SK-N-MC (cell line): ENCODE data around the gene KIF1A.

Experiments
- DNase-seq: peaks from one replicate; pipeline ENCODE4 v3.0.0-alpha.2; 2011; ENCODE audit warnings: low read depth, low spot score
- H3K27ac ChIP-seq: fragments of 200-600 bp; sonication (generic); 2 replicates; pipeline ENCODE4 v1.5.1; 2016; ENCODE audit warnings: mixed run types
- H3K36me3 ChIP-seq: fragments of 200-600 bp; sonication (generic); 2 replicates; pipeline ENCODE4 v1.6.1; 2017; ENCODE audit warnings: antibody characterized with exemption, low read length, mixed read lengths; ENCODE audit not compliant: insufficient read depth
- H3K4me3 ChIP-seq: fragments of 200-600 bp; sonication (generic); 2 replicates; pipeline ENCODE4 v1.5.1; 2016
- H3K9ac ChIP-seq: fragments of 200-600 bp; sonication (generic); 2 replicates; pipeline ENCODE4 v1.8.0; 2017; ENCODE audit warnings: mixed run types, mixed read lengths; ENCODE audit not compliant: insufficient read length
- H3K9me3 ChIP-seq: fragments of 200-600 bp; sonication (generic); 2 replicates; pipeline ENCODE4 v1.6.1; 2017; ENCODE audit warnings: low read depth, mild to moderate bottlenecking, antibody characterized with exemption, low read length, moderate library complexity, mixed read lengths
- EZH2 ChIP-seq: fragments of 200-600 bp; sonication (generic); IDR thresholded peaks from one replicate; pipeline ENCODE4 v1.6.1; 2017; ENCODE audit warnings: antibody characterized with exemption
- FOXP2 ChIP-seq: optimal IDR thresholded peaks from 2 replicates; pipeline ENCODE3; 2011; ENCODE audit warnings: mild to moderate bottlenecking, moderate library complexity; ENCODE audit not compliant: insufficient read depth; ENCODE audit errors: extremely low read length, control extremely low read depth
- POLR2AphosphoS5 ChIP-seq: IDR thresholded peaks from 2 replicates; pipeline ENCODE4 v1.6.1; 2012; ENCODE audit warnings: mild to moderate bottlenecking, low read depth, low read length, borderline replicate concordance

Gene KIF1A

DNA sequence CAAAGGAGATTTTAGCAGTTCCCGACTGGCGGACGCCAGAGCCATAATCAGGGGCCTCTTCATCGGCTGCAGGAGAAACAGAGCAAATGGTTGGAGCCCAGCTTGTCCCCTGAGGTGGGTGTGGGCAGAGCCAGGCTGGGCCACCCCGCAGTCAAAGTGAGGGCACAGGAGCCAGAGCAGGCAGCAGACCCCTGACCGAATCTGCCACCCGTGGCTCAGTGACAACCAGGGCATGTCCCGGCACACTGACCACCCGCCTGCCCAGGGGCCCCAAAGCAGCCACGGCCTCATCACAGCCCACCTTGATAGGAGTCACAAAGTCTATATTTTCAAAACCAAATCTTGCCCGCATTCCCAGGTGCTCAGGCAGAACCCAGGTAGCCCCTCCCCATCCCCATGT lies 72.8 kb downstream of the KIF1A start:
- Histone ChIP-seq H3K36me3 (no peaks in the 10 kb centered on the region), H3K27ac (no peak overlapping the region), H3K4me3 (no peak overlapping the region), H3K9ac (no peak overlapping the region), H3K9me3 (no peaks in the 10 kb centered on the region)
- TF ChIP-seq POLR2AphosphoS5 = no peak
- no peak for DNase-seq

- TF ChIP-seq POLR2AphosphoS5 (no peak), EZH2 (no peak), FOXP2 (no peak)
- H3K27ac ChIP-seq = no peak overlapping the region
- no peak overlapping the region for H3K9ac ChIP-seq
- no peak for DNase-seq
- H3K36me3 ChIP-seq = no peaks in the 10 kb centered on the region
- no peak overlapping the region for H3K4me3 ChIP-seq
- H3K9me3 ChIP-seq = no peaks in the 10 kb centered on the region
Observed at GRCh38 chr2:240746671-240747070, 73.3 kb downstream of the KIF1A start.

GRCh38 chr2:240745962-240746361 lies 74.1 kb downstream of the KIF1A start:
- no peak for TF ChIP-seq POLR2AphosphoS5
- TF ChIP-seq EZH2 = no peak
- no peak for TF ChIP-seq FOXP2
- no peak for DNase-seq
- H3K9ac ChIP-seq = no peak overlapping the region
- no peaks in the 10 kb centered on the region for H3K9me3 ChIP-seq
- no peak overlapping the region for H3K4me3 ChIP-seq
- H3K36me3 ChIP-seq = no peaks in the 10 kb centered on the region
- no peak overlapping the region for H3K27ac ChIP-seq

GRCh38 chr2:240745456-240745855 lies 74.6 kb downstream of the KIF1A start:
- Histone ChIP-seq H3K9ac (no peak overlapping the region), H3K9me3 (no peaks in the 10 kb centered on the region), H3K36me3 (no peaks in the 10 kb centered on the region), H3K27ac (no peak overlapping the region), H3K4me3 (no peak overlapping the region)
- TF ChIP-seq POLR2AphosphoS5 (no peak), EZH2 (no peak), FOXP2 (no peak)
- DNase-seq = no peak

DNA sequence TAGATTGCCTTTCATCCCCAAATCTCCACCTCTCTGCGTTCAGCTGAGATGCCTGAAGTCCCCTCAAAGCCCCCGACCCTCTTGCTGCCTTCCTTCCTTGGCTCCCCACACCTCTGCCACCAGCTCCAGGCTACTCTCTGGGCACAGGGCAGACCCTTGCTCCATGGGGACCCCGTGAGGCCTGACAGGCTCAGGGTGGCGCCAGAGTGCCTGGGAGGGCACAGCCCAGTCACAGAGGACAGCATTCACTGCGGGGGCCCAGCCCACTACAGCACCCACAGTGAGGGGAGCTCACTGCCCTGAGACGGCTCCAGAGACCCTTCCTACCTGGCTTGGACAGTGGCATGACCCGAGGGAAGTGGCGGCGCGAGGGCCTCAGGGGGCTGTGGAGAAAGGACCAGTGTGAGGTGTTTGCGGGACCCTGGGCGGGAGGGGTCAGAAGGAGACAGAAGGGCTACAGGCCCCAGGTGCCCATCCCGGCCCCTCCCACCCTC lies 77.4 kb downstream of the KIF1A start:
- Histone ChIP-seq H3K27ac (no peak overlapping the region), H3K9ac (no peak overlapping the region), H3K4me3 (no peak overlapping the region), H3K9me3 (no peaks in the 10 kb centered on the region), H3K36me3 (no peaks in the 10 kb centered on the region)
- TF ChIP-seq FOXP2 (no peak), POLR2AphosphoS5 (no peak), EZH2 (no peak)
- no peak for DNase-seq

DNA sequence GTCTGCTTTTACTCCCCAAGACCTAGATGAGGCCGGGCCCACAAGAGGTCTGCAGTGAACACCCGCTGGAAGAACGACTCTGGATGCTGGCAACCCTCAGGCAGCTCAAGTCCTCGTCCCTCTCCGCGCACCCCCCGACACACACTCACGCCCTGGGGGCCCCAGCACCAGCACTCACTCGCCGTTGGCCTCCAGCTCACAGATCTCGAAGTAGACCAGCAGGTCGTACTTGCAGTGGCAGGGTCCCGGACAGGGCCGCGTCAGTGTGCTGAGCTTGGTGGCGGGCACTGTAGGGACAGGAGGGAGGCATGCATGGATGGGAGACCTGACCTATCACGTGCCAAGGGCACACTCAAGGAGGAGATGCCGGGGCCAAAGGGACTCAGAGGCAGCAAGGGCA lies 78.9 kb downstream of the KIF1A start:
- Histone ChIP-seq H3K27ac (no peak overlapping the region), H3K9ac (no peak overlapping the region), H3K4me3 (no peak overlapping the region), H3K9me3 (no peaks in the 10 kb centered on the region), H3K36me3 (no peaks in the 10 kb centered on the region)
- TF ChIP-seq EZH2 (no peak), POLR2AphosphoS5 (no peak), FOXP2 (no peak)
- no peak for DNase-seq

DNA sequence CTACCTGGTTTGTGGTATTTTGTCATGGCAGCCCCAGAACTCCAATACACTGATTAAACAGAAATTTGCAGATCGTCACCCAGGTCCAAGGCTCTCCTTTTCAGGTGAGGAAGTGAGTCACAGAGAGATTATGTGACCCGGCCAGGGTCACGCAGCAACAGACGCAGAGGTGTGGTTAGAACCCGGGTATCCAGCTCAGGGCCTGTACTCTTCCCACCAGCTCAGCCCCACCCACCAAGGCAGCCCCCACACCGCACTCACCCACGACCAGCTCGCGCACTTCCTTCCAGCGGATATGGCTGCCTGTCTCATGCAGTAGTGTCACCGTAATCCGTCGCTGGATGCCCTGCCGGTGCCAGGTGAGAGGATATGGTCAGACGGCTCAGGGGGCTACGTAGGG lies 80.2 kb downstream of the KIF1A start:
- no peak overlapping the region for H3K4me3 ChIP-seq
- H3K36me3 ChIP-seq = no peaks in the 10 kb centered on the region
- no peak overlapping the region for H3K27ac ChIP-seq
- H3K9ac ChIP-seq = no peak overlapping the region
- no peak for TF ChIP-seq FOXP2
- no peak for TF ChIP-seq POLR2AphosphoS5
- no peak for TF ChIP-seq EZH2
- no peaks in the 10 kb centered on the region for H3K9me3 ChIP-seq
- no peak for DNase-seq

DNA sequence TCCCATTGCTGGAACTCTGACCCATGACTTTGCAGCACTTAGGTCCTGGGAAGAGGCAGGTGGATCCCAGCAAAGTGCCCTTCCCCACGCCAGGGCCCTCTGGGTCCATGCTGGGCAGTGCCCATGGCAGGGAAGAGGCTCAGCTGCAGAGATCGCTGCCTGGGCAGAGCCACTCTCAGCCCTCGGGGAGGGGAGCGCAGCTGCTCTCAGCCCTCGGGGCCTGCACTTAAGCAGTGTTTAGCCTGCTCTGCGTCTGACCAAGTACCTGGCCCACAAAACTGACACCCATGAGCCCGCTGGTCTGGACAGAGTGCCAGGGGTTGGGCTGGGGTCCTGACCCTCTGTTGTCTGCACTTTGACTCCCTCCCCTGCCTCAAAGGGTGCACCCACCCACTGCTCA lies 82.1 kb downstream of the KIF1A start:
- no peak overlapping the region for H3K4me3 ChIP-seq
- no peak overlapping the region for H3K9ac ChIP-seq
- no peaks in the 10 kb centered on the region for H3K9me3 ChIP-seq
- no peak for DNase-seq
- no peak for TF ChIP-seq POLR2AphosphoS5
- no peak for TF ChIP-seq EZH2
- no peak for TF ChIP-seq FOXP2
- no peak overlapping the region for H3K27ac ChIP-seq
- no peaks in the 10 kb centered on the region for H3K36me3 ChIP-seq

GRCh38 chr2:240737512-240737911 lies 82.5 kb downstream of the KIF1A start:
- Histone ChIP-seq H3K4me3 (no peak overlapping the region), H3K36me3 (no peaks in the 10 kb centered on the region)

More at GRCh38 chr2:240737512-240737911, 82.5 kb downstream of the KIF1A start:
- no peak for DNase-seq
- Histone ChIP-seq H3K9me3 (no peaks in the 10 kb centered on the region), H3K9ac (no peak overlapping the region), H3K27ac (no peak overlapping the region)
- no peak for TF ChIP-seq POLR2AphosphoS5
- no peak for TF ChIP-seq FOXP2
- TF ChIP-seq EZH2 = no peak
